A204.1 (cell line): ENCODE results near the gene DSCAML1.

ENCODE experiments used
- FAIRE-seq: peaks from 2 replicates; lab custom pipeline; 2012; peaks lifted over from hg19 to GRCh38; lab: Jason Lieb, UNC

DSCAML1 gene

GRCh38 chr11:117830674-117831351 is 33.8 kb upstream of the DSCAML1 start:
- no peak for FAIRE-seq

- no peak for FAIRE-seq
Observed at GRCh38 chr11:117830072-117830471, 33.1 kb upstream of the DSCAML1 start.

GRCh38 chr11:117829369-117829725 is 32.3 kb upstream of the DSCAML1 start:
- FAIRE-seq, result no peak

- FAIRE-seq, result no peak
Observed at GRCh38 chr11:117828611-117829368, 31.8 kb upstream of the DSCAML1 start.

GRCh38 chr11:117827521-117828511 is 30.8 kb upstream of the DSCAML1 start:
- no peak for FAIRE-seq

GRCh38 chr11:117826832-117827231 is 29.8 kb upstream of the DSCAML1 start:
- no peak for FAIRE-seq

- FAIRE-seq, result no peak
Observed at GRCh38 chr11:117826190-117826570, 29.2 kb upstream of the DSCAML1 start.

- no peak for FAIRE-seq
Observed at GRCh38 chr11:117825538-117826189, 28.6 kb upstream of the DSCAML1 start.

- no peak for FAIRE-seq
Observed at GRCh38 chr11:117824571-117825537, 27.8 kb upstream of the DSCAML1 start, which contains the start of gene FXYD2. TSS of gene FXYD2 (minus strand) at chr11:117824744. CDS start at chr11:117824678, 66 bp downstream.

- no peak for FAIRE-seq
Observed at GRCh38 chr11:117823946-117824420, 27.0 kb upstream of the DSCAML1 start.

GRCh38 chr11:117823294-117823945 is 26.4 kb upstream of the DSCAML1 start:
- FAIRE-seq, result no peak

GRCh38 chr11:117822074-117823033 is 25.3 kb upstream of the DSCAML1 start:
- no peak for FAIRE-seq

GRCh38 chr11:117821431-117821830 is 24.4 kb upstream of the DSCAML1 start:
- no peak for FAIRE-seq

GRCh38 chr11:117820516-117820915 is 23.5 kb upstream of the DSCAML1 start:
- no peak for FAIRE-seq

GRCh38 chr11:117820071-117820470 is 23.1 kb upstream of the DSCAML1 start:
- FAIRE-seq, result no peak

- FAIRE-seq, result no peak
Observed at GRCh38 chr11:117819096-117820040, 22.4 kb upstream of the DSCAML1 start.

GRCh38 chr11:117818041-117818873 is 21.2 kb upstream of the DSCAML1 start:
- FAIRE-seq, result no peak
